Endothelial cell (in vitro differentiated cells): ENCODE results near the gene MYO3B. TPM values are rescaled to one million over a fixed set of nuclear protein-coding genes. Genes with fewer than 3 reads are reported as not detected.

Source experiments
- DNase-seq: peaks from one replicate; pipeline ENCODE4 v3.0.0; 2021; ENCODE audit warnings: low spot score
- H3K27ac Mint-ChIP-seq: one replicate; pipeline ENCODE4 v1.8.0; 2021; ENCODE audit warnings: mixed read lengths, inconsistent platforms; ENCODE audit not compliant: unreplicated experiment
- H3K27me3 Mint-ChIP-seq: one replicate; pipeline ENCODE4 v1.8.0; 2021; ENCODE audit warnings: mild to moderate bottlenecking, moderate library complexity, mixed read lengths, inconsistent platforms; ENCODE audit not compliant: unreplicated experiment
- H3K36me3 Mint-ChIP-seq: one replicate; pipeline ENCODE4 v1.8.0; 2021; ENCODE audit warnings: mild to moderate bottlenecking, low read depth, mixed read lengths, inconsistent platforms; ENCODE audit not compliant: unreplicated experiment
- H3K4me1 Mint-ChIP-seq: one replicate; pipeline ENCODE4 v1.8.0; 2021; ENCODE audit warnings: mild to moderate bottlenecking, mixed read lengths, inconsistent platforms; ENCODE audit not compliant: unreplicated experiment
- H3K4me3 Mint-ChIP-seq: one replicate; pipeline ENCODE4 v1.8.0; 2021; ENCODE audit warnings: mild to moderate bottlenecking, mixed read lengths, inconsistent platforms; ENCODE audit not compliant: unreplicated experiment
- H3K9me3 Mint-ChIP-seq: one replicate; pipeline ENCODE4 v1.8.0; 2021; ENCODE audit warnings: mixed read lengths, inconsistent platforms; ENCODE audit not compliant: unreplicated experiment
- total RNA-seq: library from RNA; stranded (reverse); fragmentation: NEBNext Ultra II Directional; extraction: Animal tissue kit (Norgen Biotek cat#: 25700); gene quantifications from one replicate; pipeline ENCODE4 v1.2.1, GENCODE V29; 2021; ENCODE audit not compliant: unreplicated experiment
- TF ChIP-seq, protein P1 (sequence below): fragments of 200-600 bp; sonication (generic); IDR thresholded peaks from one replicate; pipeline ENCODE4 v1.5.0; 2021; ENCODE audit warnings: antibody characterized with exemption; ENCODE audit not compliant: unreplicated experiment

Gene MYO3B
- total RNA-seq, 1 donor from 2014 or later, result 1.3 TPM

DNA sequence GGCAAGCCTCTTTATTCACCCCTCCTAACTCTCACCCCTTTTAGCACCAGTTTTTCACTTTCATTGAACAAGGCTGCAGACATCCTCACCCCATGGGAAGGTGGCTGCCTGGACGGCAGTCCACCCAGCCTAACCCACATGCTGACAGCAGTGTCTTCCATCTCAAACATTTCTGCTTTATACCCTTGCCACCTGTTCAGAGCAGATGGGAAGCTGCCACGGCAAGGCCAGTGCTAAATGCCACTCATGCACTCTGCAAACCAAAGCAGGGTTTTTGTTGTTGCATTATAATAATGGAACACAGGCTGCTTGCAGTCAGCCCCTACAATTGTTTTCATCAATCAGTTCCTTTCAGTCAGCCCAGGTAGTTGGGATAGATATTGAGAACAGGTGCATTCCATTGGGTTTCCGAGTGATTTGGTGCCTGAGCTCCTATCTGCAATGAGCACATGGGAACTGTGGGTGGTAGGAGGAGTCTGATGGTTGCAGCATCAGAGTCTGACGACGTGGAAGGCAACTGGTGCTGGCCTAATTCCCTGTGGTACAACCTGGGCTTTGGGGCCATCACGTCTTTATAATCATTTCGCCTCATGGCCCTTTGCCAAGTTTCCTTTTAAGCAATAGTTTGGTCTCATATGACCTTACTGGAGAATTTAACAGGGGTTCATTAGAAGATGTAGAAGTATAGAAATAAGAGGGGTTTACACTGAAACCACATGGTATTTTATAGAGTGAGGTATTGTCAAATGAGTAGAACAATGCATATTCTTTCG, 284.7 kb downstream of the MYO3B start:
- TF ChIP-seq, protein P1, sequence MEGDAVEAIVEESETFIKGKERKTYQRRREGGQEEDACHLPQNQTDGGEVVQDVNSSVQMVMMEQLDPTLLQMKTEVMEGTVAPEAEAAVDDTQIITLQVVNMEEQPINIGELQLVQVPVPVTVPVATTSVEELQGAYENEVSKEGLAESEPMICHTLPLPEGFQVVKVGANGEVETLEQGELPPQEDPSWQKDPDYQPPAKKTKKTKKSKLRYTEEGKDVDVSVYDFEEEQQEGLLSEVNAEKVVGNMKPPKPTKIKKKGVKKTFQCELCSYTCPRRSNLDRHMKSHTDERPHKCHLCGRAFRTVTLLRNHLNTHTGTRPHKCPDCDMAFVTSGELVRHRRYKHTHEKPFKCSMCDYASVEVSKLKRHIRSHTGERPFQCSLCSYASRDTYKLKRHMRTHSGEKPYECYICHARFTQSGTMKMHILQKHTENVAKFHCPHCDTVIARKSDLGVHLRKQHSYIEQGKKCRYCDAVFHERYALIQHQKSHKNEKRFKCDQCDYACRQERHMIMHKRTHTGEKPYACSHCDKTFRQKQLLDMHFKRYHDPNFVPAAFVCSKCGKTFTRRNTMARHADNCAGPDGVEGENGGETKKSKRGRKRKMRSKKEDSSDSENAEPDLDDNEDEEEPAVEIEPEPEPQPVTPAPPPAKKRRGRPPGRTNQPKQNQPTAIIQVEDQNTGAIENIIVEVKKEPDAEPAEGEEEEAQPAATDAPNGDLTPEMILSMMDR, result no peak
- peaks cover 9% of the 10 kb centered on the region for H3K4me1 Mint-ChIP-seq
- peaks cover 2% of the 10 kb centered on the region for H3K27me3 Mint-ChIP-seq
- H3K36me3 Mint-ChIP-seq, result no peaks in the 10 kb centered on the region
- no peaks in the 10 kb centered on the region for H3K9me3 Mint-ChIP-seq
- DNase-seq, result no peak
- no peak overlapping the region for H3K4me3 Mint-ChIP-seq
- no peak overlapping the region for H3K27ac Mint-ChIP-seq

DNA sequence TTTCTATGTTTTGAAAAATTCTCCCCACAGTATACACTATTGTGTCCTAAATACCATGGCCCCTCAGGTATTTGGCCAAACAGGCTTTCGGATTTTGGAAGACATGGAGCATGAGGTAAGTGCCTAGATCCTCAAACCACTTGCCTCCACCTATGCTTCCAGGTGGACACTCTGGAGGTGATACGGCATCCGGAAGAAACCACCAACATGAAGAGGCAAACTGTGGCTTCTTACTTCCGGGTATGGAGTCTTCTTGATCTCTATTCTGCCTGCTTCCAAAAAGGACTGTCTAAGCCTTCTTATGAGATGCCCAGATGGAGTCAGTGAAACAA, 285.2 kb downstream of the MYO3B start:
- Mint-ChIP-seq H3K4me1 (peaks cover 13% of the 10 kb centered on the region), H3K4me3 (no peak overlapping the region), H3K36me3 (no peaks in the 10 kb centered on the region), H3K27ac (no peak overlapping the region), H3K27me3 (peaks cover 2% of the 10 kb centered on the region), H3K9me3 (no peaks in the 10 kb centered on the region)
- no peak for DNase-seq
- TF ChIP-seq, protein P1, result no peak

DNA sequence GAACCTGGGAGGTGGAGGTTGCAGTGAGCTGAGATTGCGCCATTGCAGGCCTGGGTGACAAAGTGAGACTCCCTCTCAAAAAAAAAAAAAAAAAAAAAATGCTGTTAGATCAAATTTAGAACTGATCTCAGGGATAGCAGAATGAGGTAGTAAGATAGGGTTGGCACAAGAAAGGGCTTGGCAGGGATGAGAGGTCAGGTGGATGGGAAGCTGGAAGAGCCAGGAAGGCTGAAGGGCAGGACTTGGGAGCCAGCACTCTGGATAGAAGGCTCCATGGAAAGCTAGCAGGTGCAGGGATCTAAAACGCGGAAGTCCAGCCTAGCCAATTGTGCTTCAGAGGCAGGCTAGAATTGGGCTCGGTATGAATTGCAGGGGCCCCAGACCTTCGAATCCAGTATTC, 286.3 kb downstream of the MYO3B start:
- Mint-ChIP-seq H3K9me3 (no peaks in the 10 kb centered on the region), H3K36me3 (no peaks in the 10 kb centered on the region), H3K4me1 (peaks cover 20% of the 10 kb centered on the region), H3K27me3 (no peaks in the 10 kb centered on the region), H3K4me3 (no peak overlapping the region), H3K27ac (peak overlapping the region; percentile 61)
- TF ChIP-seq, protein P1, result no peak
- no peak for DNase-seq

DNA sequence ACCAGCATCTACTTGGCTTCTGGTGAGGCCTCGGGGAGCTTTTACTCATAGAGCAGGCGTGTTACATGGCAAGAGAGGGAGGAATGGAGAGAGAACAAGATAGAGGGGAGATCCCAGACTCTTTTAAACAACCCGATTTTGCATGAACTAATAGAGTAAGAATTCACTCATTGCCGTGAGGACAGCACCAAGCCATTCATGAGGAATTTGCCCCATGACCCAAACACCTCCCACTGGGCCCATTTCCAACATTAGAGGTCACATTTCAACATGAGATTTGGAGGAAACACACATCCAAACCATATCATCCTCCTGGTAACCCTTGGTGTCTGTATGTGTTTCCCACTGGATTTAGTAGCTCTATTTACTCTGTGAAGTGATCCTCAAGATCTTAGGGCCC, 287.3 kb downstream of the MYO3B start:
- Mint-ChIP-seq H3K4me3 (no peak overlapping the region), H3K27ac (no peak overlapping the region), H3K9me3 (no peaks in the 10 kb centered on the region), H3K36me3 (peaks cover 2% of the 10 kb centered on the region), H3K27me3 (peaks cover 2% of the 10 kb centered on the region), H3K4me1 (peaks cover 23% of the 10 kb centered on the region)
- TF ChIP-seq, protein P1, result no peak
- no peak for DNase-seq

DNA sequence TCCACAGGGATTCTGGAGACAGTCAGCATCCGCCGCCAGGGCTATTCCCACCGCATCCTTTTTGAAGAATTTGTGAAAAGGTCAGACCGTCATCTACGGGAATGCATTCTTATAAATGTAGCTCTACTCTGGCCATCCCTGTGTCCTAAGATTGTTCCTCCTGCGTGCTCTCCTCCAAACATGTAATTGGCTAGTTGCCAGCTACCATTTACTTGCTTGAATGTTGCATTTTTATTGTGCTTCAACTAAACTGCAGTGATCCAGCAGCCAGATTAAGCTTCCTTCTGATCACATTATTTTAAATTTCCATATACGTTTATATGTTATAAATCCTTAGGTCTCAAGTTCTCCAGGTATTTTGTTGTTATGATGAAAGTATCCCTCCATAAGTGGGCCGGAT, 288.7 kb downstream of the MYO3B start:
- no peaks in the 10 kb centered on the region for H3K9me3 Mint-ChIP-seq

More for the DNA sequence above, 288.7 kb downstream of the MYO3B start:
- Mint-ChIP-seq H3K4me3 (no peak overlapping the region), H3K27me3 (peaks cover 2% of the 10 kb centered on the region), H3K27ac (no peak overlapping the region), H3K36me3 (peaks cover 3% of the 10 kb centered on the region), H3K4me1 (peaks cover 23% of the 10 kb centered on the region)
- no peak for DNase-seq
- TF ChIP-seq, protein P1, result no peak
